Measurements from ENCODE around the gene KLC1.

- TF ChIP-seq SMC3 (IDR thresholded peaks at IDR 0.05; ENCODE audit: low read length) (no peak), ZBTB37 (CRISPR knock-in tag; IDR thresholded peaks at IDR 0.05) (no peak), IRF9 (CRISPR knock-in tag; IDR thresholded peaks at IDR 0.05; ENCODE audit: borderline replicate concordance) (no peak), ZBTB26 (CRISPR knock-in tag; IDR thresholded peaks at IDR 0.05; ENCODE audit: borderline replicate concordance) (no peak), ZNF737 (CRISPR knock-in tag; IDR thresholded peaks at IDR 0.05; ENCODE audit: borderline replicate concordance) (no peak), CTCF (CRISPR knock-in tag; IDR thresholded peaks at IDR 0.05) (no peak), EP300 (IDR thresholded peaks at IDR 0.05; ENCODE audit: low read depth in 2 of 2, low read length in 2 of 2) (no peak), EP300 (CRISPR knock-in tag; IDR thresholded peaks at IDR 0.05; ENCODE audit: borderline replicate concordance) (no peak), SNAI1 (CRISPR knock-in tag; IDR thresholded peaks at IDR 0.05; ENCODE audit: borderline replicate concordance) (no peak)
Observed at GRCh38 chr14:103733651-103734050, 104.6 kb downstream of the KLC1 start.

All from HepG2 (cell line).